SK-MEL-5 (cell line): ENCODE measurements around the gene EIF4B. TPM values are rescaled to one million over a fixed set of nuclear protein-coding genes. Genes with fewer than 3 reads are reported as not detected.
A peak's percentile ranks its signal among the peaks of the same experiment; 100 is the strongest.
"Not testable (repeated sequence)": the region's sequence is repeated elsewhere in the genome, so short reads cannot be mapped to it uniquely, and the experiment has no call there.

Source experiments
- DNase-seq: peaks from one replicate; pipeline ENCODE4 v3.0.0-alpha.2; 2016; ENCODE audit warnings: low read depth, low spot score
- in situ Hi-C: cut with HindIII; loops from 2 replicates; pipeline ENCODE4 v1.10.0; 2016; ENCODE audit warnings: low sequenced_read_pairs, high pct_unique_total_duplicates, low pct_unique_long_range_greater_than_20kb
- total RNA-seq: library from RNA; depleted of rRNA; stranded (reverse); fragments of >200 nt; shearing (Covaris generic); gene quantifications from 2 replicates; pipeline ENCODE4 v1.2.3, GENCODE V29; 2014

EIF4B gene
- total RNA-seq, 1 experiment from 2014 or later, result 1,087 TPM

GRCh38 chr12:53033832-53034231, 27.6 kb downstream of the EIF4B start:
- in situ Hi-C loops, DNase-seq: not testable (repeated sequence)

GRCh38 chr12:53034459-53034858, 28.2 kb downstream of the EIF4B start:
- DNase-seq, result no peak
- in situ Hi-C loops, result no loop called here

- DNase-seq, result no peak
Measured at GRCh38 chr12:53036802-53037201, 30.5 kb downstream of the EIF4B start.

DNA sequence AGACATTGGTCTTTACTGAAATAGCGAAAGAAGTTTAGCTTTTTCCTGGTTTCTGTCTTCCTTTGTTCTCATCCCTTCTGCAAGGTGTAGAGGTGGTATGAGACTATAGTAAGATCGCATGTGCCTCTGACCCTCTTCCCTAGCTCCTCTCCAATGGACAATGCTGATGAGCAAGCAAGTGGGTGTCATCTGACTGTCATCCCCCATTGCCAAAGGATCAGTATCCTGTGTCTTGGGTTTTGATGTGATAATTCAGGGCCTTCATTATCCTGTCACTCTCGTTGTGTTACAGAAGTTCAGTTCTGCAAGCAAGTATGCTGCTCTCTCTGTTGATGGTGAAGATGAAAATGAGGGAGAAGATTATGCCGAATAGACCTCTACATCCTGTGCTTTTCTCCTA, 33.6 kb downstream of the EIF4B start:
- in situ Hi-C loops, result no loop called here
- DNase-seq, result peak; percentile 77

More at GRCh38 chr12:53036802-53037201, 30.5 kb downstream of the EIF4B start:
- in situ Hi-C loops, result no loop called here

DNA sequence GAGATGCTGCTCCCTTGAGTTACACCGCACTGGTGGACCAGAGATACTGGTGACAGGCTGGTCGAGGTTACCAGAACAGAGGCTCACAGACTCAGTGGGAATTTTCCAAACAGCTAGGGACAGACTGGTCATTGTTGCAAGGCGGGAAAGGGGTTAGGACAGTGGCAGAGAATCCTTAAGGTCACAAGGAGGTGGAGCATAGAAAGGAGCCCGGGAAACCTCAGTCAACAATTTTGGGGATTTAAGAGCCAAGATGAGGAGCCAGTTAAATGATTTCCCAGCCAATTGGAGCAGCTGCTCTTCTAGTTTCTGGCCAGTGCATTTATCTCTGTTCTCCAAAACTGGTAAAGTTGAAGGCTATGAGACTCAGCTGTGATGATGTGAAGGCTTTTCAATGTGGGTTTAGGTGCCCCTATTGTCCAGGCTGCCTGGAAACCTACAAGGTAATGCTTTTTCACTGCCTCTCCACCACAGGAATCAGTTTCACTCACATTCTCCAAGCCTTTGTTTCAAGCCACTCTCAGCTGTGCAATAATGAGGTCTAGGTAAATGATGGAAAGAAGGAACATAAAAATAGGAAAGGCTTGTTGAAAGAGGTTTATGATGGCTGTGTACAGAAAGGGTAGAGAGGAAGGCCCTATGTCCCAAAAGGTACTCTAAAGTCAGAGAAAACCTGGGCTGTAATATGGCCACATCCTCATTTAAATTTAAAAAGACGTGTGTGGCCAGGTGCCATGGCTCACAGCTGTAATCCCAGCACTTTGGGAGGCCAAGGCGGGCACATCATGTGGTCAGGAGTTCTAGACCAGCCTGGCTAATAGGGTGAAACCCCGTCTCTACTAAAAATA, 36.6 kb downstream of the EIF4B start:
- in situ Hi-C loops, result no loop called here

DNA sequence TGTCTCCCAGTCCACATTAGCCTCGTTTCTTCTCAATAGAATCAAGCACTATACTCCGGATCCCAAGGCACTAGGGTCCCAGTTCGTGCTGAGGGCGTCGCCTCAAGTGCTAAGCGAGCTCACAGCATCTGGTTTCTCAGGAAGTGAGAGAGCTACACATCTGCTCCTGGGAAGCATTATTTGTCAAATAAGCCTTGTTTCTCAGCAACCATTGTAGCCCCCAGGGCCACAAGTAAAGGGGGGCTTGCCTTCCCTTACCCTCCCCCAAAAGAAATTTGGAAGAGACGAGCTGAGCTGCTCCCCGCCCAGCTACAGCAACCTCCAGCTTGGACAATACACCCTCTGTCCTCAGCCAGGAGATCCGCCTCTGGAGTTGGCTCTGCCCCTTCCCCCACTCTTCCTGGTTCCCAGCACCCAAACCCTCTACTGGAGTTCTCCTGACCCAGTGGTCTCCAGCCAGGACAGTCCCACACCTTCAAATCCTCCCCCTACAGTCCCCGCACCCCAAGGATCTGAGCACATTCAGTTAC, 37.9 kb downstream of the EIF4B start:
- in situ Hi-C loops, result no loop called here
- peak; percentile 86 for DNase-seq

More for the DNA sequence above, 36.6 kb downstream of the EIF4B start:
- peak; percentile 33 for DNase-seq

GRCh38 chr12:53044896-53045695, 38.8 kb downstream of the EIF4B start:
- in situ Hi-C loops, result no loop called here
- DNase-seq, result no peak

DNA sequence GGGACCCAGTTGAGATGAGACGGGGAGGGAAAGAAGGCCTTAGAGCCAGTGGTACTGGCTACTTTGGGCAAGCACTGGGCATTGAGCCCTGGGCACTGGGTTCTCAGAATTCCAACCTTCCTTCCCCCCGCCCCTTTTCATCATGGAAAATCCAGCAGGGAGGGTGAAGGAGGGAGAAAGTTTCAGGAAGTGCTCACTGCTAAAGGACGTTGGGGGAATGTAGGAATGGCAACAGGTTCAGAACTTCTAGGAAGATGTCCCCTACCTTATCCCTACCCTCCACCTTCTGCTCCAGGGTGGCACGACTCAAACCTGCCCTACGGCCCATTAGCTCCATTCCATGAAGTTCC, 39.4 kb downstream of the EIF4B start:
- in situ Hi-C loops, result no loop called here

DNA sequence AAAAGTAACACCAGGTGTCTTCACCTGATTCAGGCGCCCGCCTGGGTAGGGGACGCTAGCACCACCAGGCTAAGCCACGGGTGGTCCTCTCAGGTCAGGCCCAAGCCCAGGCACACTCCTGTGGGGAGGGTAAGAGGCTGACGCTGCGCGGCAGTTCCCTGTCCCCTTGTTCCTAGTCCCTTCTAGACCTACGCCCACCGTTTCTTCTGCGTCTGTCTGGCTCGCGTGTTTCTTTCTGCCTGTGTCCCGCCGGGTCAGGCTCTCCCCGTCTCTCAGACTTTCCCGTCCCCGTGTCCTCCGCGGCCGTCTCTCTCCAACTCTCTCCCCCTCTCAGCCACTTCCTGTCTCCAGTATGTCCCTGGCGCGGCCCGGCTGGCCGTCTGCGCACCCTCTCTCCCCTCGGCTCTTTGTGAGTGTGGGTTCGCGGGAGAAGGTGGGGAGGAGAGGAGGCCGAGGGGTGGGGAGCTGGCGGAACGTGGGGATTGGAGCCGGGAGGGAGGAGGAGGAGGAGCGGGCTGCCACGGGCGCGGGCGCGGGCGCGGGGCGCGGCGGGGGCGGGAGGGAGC, 40.5 kb downstream of the EIF4B start:
- DNase-seq, result no peak
- in situ Hi-C loops, result no loop called here

More for the DNA sequence above, 39.4 kb downstream of the EIF4B start:
- DNase-seq, result no peak

DNA sequence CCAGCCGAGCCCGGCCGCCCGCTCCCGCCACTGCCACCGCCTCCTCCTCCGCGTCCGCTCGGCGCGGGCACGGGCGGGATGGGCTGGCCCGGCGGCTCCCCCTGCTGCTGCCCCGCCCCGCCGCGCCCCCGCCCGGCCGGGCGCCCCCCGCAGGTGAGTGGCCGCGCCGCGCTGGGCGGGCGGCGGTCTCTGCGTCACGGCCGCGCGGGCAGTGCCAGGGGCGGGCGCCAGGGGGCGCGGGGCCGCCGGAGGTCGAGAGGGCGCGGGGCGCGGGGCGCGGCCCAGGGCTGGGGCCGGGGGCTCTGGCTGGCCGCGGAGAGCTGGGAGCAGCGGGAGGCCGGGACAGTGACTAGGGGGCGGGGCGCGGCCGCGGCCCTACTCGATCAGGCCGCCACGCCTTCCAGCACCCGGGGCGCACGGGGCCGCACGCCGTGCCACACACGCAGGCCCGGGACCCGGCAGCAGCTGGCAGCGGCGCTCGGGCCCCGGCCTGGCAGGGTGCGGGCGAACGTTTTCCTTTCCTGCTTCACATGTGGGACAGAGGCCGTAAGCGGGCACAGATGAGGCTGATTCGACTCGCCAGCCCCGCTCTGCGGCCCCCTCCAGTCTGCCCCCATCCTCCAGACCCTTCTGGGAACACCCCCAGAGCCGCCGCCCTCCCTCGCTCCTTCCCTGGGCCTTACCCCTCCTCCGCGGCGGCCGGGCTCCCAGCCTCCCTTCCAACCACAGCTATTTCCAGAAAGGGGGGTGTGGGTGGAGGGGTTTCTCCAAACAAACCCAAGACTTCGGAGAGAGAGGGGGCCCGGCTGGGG, 41.2 kb downstream of the EIF4B start:
- DNase-seq, result peak; percentile 53
- in situ Hi-C loops, result no loop called here

DNA sequence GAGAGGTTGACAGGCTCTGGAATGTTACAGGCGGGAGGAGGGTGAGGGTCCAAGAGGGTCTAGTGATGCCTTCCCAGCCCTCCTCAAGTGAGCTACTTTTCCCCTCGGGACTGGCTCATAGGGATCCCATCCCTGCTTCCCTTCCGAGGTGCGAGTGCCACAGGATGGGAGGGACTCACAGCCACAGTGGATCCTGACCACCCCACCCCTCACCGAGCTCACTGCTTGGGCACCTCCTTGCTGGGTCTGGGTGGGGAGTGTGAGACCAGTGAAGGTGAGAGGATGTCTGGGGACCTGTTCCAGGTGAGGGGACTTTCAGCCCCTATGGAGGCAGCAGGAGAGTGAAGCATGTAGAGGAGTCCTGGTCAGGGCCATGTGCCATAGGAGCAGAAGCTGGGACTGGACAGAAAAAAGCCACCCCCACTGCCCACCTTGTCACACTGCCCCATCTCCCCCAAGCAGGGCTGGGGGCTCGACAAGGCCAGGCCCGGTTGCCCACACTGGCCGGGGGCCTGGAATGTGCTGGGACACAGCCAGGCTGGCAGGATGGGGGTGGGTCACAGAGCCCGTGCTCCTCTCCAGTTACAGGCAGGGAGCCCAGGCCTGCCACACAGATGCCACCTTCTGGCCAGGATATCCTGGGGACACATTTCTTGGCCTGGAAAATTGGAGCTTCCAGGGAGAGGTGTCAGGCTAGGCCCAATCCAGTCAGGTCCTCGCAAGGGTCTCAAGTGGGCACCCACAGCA, 42.0 kb downstream of the EIF4B start:
- in situ Hi-C loops, result no loop called here
- DNase-seq, result peak; percentile 42

DNA sequence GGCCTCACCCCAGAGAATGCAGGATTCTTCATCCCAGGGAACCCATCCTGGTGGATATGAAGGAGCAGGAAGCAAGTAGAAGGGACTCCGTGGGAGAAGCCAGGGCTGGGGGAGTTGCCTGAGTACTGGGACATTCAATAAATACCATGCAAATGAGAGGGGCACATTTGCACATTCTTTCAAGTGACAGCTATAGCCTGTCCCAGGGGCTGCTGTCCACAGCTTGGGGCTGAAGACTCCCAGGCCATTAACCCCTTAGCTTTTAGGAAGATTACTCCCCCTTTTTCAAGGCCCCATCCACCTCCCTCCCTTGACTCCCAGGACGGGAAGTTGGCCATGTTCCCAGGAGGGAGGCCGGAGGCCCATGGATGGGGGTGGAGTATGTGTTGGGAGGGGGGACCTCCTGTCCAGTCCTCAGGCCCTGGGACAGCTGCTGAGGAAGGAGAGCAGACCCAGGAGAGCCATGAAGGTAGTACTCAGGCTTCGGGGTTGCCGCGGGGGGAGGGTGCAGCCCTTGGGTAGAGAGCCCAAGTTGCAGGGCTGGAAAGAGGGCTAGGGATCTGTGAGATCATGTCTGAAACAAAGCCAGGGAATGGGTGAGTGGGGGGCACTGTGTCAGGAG, 42.6 kb downstream of the EIF4B start:
- in situ Hi-C loops, result no loop called here
- no peak for DNase-seq

DNA sequence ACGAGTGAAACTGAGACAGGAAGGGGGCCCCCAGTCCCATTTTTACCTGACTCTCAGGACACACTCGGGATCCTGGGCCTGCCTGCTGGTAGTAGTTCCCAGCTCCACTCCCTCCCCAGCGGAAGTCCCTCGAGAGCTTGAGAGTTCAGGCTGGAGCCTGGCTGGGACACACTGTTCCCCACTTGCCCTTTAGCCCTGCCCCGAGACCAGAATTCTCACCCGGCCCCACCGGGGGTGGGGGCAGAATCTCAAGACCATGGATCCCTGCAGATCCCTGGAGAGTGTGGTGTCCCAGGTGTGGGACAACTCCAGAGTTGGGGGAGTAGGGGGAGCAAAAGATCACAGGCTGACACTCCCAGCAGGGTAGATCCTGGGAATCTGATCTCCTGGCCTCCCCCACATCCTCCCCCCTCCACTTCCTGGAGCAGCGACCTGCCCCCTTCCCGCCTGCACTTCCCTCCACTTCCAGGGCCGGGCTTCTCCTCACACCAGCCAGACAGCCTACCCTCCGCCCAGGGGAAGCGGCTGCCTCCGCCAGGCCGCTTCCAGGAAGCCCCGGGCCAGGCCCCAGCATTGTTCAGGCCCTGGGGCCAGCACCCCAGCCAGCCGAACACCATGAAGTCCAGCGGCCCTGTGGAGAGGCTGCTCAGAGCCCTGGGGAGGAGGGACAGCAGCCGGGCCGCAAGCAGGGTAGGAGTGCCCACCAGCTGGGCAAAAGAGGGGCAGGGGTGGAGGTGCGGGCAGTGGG, 43.5 kb downstream of the EIF4B start, which contains the start of gene TNS2:
Gene TNS2 (plus strand): TSS at position 495 of the 748 bp plus-strand sequence. CDS start 121 bp downstream, at position 616.
- DNase-seq, result no peak
- in situ Hi-C loops, result no loop called here

- no peak for DNase-seq
- in situ Hi-C loops, result no loop called here
Measured at GRCh38 chr12:53050426-53051057, 44.3 kb downstream of the EIF4B start.
